ENCODE data around the gene ADD2.

- TF ChIP-seq GATA2 (IDR thresholded peaks at IDR 0.05; ENCODE audit: low read depth, low read length), result no peak
- no peak for TF ChIP-seq GATA3 (IDR thresholded peaks at IDR 0.05; ENCODE audit: low read depth, low read length)
Observed at GRCh38 chr2:70692256-70692655, 75.7 kb downstream of the ADD2 start.
